ENCODE data around the gene FADS6. TPM values are rescaled to one million over a fixed set of nuclear protein-coding genes. Genes with fewer than 3 reads are reported as not detected.
A peak's percentile ranks its signal among the peaks of the same experiment; 100 is the strongest.

FADS6 gene
- polyA plus RNA-seq, 3 donors, result not detected

DNA sequence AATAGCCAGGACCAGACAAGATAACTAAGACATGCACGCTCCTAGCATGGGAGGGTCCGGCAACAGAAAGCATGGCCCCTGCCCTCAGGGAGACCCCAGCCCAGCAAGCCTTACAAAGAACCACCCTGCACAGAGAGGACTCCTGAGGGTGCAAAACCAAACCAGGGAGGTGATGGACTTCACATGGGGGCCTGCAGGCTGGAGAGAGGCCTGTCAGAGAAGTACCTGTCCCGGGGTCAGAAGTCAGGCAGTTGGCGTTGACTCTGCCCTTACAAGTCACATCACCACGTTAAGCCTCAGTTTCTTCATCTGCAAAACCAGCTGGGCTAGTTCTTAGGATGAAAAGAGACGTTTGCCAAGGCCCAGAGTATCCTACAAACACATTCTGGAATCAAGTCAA, 35.4 kb upstream of the FADS6 start:
- Mint-ChIP-seq H3K27me3 (ENCODE audit: low read depth in 3 of 3) (peaks cover 50 to 85% (median 56%) of the 10 kb centered on the region in 3 donors), H3K27ac (no peak overlapping the region), H3K36me3 (no peaks in the 10 kb centered on the region), H3K4me3 (no peak overlapping the region), H3K9me3 (peaks cover 0 to 6% (median 0%) of the 10 kb centered on the region in 7 donors), H3K4me1 (peaks cover 25% of the 10 kb centered on the region)
- Histone ChIP-seq H3K27me3 (ENCODE audit: control insufficient read depth in 2 of 2, insufficient read depth in 2 of 2, low read length in 2 of 2) (peaks cover 17 to 57% of the 10 kb centered on the region in 2 donors), H3K4me3 (replicated peaks in 1 of 3; ENCODE audit: low read depth in 2 of 3, low read length in 3 of 3) (no peak overlapping the region), H3K9me3 (replicated peaks in 1 of 2; ENCODE audit: control insufficient read depth in 1 of 2, insufficient read depth in 1 of 2, low read length in 2 of 2) (no peaks in the 10 kb centered on the region), H3K79me2 (ENCODE audit: insufficient read depth, low read length) (no peaks in the 10 kb centered on the region), H3K9ac (ENCODE audit: insufficient read depth, low read length, poor library complexity, severe bottlenecking) (no peak overlapping the region), H3K36me3 (replicated peaks in 1 of 2; ENCODE audit: control insufficient read depth in 1 of 2, insufficient read depth in 2 of 2, low read length in 2 of 2) (no peaks in the 10 kb centered on the region), H2AFZ (ENCODE audit: insufficient read depth, low read depth, low read length, poor library complexity, severe bottlenecking) (no peak overlapping the region), H3K27ac (ENCODE audit: low read depth in 1 of 2, low read length in 2 of 2) (no peak overlapping the region), H3K4me2 (replicated peaks; ENCODE audit: extremely low read depth, low read length, poor library complexity, severe bottlenecking) (no peak overlapping the region), H3K4me1 (ENCODE audit: control insufficient read depth in 1 of 2, insufficient read depth in 2 of 2, low read length in 2 of 2) (peaks cover 14 to 20% of the 10 kb centered on the region in 2 donors), H4K20me1 (ENCODE audit: insufficient read depth, low read length) (no peaks in the 10 kb centered on the region)
- TF ChIP-seq, protein P1, sequence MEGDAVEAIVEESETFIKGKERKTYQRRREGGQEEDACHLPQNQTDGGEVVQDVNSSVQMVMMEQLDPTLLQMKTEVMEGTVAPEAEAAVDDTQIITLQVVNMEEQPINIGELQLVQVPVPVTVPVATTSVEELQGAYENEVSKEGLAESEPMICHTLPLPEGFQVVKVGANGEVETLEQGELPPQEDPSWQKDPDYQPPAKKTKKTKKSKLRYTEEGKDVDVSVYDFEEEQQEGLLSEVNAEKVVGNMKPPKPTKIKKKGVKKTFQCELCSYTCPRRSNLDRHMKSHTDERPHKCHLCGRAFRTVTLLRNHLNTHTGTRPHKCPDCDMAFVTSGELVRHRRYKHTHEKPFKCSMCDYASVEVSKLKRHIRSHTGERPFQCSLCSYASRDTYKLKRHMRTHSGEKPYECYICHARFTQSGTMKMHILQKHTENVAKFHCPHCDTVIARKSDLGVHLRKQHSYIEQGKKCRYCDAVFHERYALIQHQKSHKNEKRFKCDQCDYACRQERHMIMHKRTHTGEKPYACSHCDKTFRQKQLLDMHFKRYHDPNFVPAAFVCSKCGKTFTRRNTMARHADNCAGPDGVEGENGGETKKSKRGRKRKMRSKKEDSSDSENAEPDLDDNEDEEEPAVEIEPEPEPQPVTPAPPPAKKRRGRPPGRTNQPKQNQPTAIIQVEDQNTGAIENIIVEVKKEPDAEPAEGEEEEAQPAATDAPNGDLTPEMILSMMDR (IDR thresholded peaks at IDR 0.05), result no peak
- DNase-seq, result no peak
- intact Hi-C loops (cut with micrococcal nuclease), result no loop called here
- WGBS (ENCODE audit: insufficient coverage), result no CpG with 5 or more reads among the region's 6 CpGs

DNA sequence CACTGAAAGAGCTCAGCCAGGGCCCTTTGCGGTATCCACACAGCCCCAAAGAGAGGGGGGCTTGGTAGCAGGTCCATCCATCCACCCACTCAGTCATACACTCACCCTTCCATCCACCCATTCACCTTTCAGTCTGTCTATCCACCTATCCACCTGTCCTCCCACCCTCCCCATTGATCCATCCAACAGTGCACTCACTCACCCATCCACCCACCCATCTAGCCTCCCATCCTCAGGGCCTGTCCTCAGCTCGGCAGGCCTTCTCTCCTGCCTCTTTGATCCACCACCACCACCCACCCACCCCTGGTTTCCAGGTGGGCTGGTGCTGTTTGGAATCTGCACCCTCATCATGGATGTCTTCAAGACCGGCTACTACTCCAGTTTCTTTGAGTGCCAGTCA, 31.8 kb upstream of the FADS6 start:
- Histone ChIP-seq H3K36me3 (replicated peaks in 1 of 2; ENCODE audit: control insufficient read depth in 1 of 2, insufficient read depth in 2 of 2, low read length in 2 of 2) (no peaks in the 10 kb centered on the region), H3K9ac (ENCODE audit: insufficient read depth, low read length, poor library complexity, severe bottlenecking) (no peak overlapping the region), H4K20me1 (ENCODE audit: insufficient read depth, low read length) (no peaks in the 10 kb centered on the region), H3K4me3 (replicated peaks in 1 of 3; ENCODE audit: low read depth in 2 of 3, low read length in 3 of 3) (no peak overlapping the region), H2AFZ (ENCODE audit: insufficient read depth, low read depth, low read length, poor library complexity, severe bottlenecking) (no peak overlapping the region), H3K4me2 (replicated peaks; ENCODE audit: extremely low read depth, low read length, poor library complexity, severe bottlenecking) (no peak overlapping the region), H3K4me1 (ENCODE audit: control insufficient read depth in 1 of 2, insufficient read depth in 2 of 2, low read length in 2 of 2) (peaks cover 26 to 29% of the 10 kb centered on the region in 2 donors), H3K79me2 (ENCODE audit: insufficient read depth, low read length) (no peaks in the 10 kb centered on the region), H3K9me3 (replicated peaks in 1 of 2; ENCODE audit: control insufficient read depth in 1 of 2, insufficient read depth in 1 of 2, low read length in 2 of 2) (peaks cover 0 to 7% of the 10 kb centered on the region in 2 donors), H3K27ac (ENCODE audit: low read depth in 1 of 2, low read length in 2 of 2) (no peak overlapping the region), H3K27me3 (ENCODE audit: control insufficient read depth in 2 of 2, insufficient read depth in 2 of 2, low read length in 2 of 2) (peaks cover 27 to 60% of the 10 kb centered on the region in 2 donors)
- Mint-ChIP-seq H3K36me3 (no peaks in the 10 kb centered on the region), H3K27me3 (ENCODE audit: low read depth in 3 of 3) (peaks cover 56 to 85% (median 61%) of the 10 kb centered on the region in 3 donors), H3K4me3 (peak overlapping the region in 1 of 2 donors; percentile 84), H3K27ac (peak overlapping the region in 1 of 7 donors; percentile 36), H3K9me3 (peaks cover 0 to 10% (median 0%) of the 10 kb centered on the region in 7 donors), H3K4me1 (peaks cover 28% of the 10 kb centered on the region)
- no peak for DNase-seq
- TF ChIP-seq, protein P1 (IDR thresholded peaks at IDR 0.05), result no peak
- WGBS (ENCODE audit: insufficient coverage), result 71% methylated on average over 1 of the region's 3 CpGs
- intact Hi-C loops (cut with micrococcal nuclease), result loop anchor here (2.0 kb wide), 2 partner anchors 34 to 36 kb away; no protein-coding TSS in a partner anchor

Data from CD14-positive monocyte (primary cell).